ENCODE results near the gene ST3GAL3.

Gene ST3GAL3

DNA sequence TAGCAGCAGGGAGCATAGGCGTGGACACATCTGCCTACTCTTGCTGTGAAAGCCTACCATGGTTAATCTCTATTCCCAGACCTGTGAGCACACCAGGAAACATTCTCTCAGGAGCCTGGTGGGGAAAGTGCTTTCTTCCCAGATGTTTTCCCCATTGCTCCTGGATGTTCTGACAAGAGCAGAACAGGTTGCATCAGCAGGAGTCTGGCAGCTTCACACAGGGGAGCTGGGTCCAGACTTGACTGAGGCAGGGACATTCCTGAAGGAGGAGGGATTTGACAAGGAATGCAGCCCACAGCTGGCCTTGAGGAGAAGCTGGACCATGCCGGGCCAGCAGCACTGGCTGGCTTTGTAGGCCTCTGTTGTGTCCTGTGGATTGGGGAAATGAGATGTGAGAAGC lies 205.3 kb downstream of the ST3GAL3 start:
- DNase-seq: no peak

DNA sequence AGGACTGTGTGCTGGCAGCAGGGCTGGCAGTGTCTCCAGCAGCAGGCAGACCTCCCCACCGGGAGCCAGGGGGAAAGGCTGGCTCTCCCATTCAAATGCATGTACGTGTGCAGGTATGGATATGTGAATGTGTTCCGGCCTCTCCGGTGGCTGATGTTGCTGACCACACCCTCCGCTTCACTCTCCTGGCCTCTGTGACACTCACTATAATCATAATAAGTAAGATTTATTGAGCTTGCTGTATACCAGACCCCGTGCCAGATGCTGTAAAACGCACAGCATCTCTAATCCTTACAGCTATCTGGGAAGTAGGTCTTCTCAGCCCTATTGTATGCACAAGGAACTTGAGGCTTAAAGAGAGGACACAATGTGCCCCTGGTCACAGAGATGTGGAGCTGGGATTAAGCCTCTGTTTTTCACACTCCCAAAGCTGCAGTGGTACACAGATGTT lies 205.7 kb downstream of the ST3GAL3 start:
- no peak for DNase-seq

DNA sequence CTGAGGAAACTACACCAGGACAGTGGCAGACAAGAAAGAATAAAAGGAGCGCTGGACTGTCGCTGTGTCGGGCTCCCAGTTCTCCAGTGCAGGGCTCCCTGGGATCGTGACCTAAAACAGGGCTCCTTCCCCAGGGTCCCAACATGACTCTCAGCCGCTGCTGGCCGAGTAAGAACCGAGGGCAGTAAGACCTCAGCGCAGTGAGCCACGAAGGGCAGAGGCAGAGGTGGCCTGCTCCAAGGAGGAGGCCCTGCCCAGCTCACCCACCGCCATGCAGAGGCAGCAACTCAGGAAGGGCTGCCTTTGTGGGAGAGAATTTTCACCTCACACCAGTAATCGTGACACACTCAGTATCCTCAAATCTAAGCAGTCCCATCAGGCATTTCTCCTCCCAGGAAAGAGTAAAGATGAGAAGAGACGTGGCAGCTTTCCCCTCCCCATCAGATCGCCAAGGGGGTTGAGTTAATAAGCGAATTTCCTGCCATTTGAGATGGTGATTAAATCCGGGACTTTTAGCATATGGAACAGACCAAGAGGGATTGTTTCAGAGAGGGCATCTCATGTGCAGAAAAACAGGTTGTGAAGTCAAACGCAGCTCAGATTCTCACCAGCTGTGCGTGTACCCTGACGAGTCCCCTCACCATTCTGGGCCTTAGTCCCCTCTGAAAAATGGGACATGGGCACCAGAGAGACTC lies 206.5 kb downstream of the ST3GAL3 start:
- no peak for DNase-seq

DNA sequence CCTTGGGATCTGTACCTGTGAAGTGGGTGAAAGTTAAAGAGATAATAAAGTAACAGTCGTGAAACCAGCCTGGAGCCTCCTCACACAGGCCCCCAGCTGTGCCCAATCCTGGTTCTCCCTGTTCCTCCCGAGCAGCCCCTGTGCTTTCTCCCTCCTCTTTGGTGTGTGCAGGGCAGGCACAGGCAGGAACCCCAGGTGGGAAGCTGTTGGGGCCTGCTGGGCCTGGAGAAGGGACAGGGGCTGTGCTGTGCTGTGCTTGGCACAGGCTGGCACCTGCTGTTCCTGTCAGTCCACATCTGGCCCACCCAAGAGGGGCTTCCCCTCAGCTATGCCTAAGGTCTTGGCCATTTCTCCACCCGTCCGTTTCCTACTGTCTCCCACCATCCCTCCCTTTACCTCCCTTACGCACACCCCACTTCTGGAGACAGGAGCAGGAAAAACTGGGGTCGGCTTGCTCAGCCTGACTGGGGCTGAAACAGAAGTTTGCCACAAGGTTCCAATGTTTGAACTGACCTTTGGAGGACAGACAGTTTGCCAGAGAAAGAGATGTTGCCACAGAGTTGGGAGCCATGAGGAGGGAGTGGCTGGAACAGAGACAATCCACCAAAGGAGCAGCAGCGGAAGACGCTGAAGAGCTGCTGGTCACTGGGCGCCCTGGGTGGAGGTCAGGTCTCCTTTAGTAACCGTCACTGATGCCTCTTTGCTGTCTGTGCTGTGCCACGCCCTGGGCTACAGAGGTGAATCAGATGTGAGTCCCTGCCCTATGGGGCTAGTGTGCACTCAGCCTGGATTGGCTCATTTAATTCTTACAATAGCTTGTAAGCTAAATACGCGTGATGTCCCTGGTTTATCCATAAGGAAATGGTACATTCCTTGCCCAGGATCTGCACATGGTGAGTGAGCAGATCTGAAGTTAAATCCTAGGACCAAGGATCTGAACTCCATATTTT lies 207.5 kb downstream of the ST3GAL3 start:
- DNase-seq: no peak

DNA sequence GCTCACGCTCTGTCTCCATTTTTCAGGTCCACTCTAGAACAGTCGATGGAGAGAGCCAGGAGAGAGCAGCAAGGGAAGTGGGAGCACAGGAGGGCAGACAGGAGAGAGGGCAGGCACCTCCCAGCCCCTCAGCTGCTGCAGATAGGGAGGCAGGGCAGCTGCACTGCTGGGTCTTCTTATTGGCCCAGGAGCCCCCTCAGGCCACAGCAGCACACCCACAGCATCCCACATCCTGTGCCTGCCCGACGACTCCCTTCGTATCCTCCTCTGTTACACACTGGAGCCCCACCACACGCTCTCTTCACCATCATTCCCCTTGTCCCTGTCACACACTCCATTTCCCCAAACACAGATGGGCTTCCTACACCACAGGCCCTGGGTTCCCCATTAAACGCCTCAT lies 212.6 kb downstream of the ST3GAL3 start:
- no peak for DNase-seq

GRCh38 chr1:43921022-43921421 lies 213.7 kb downstream of the ST3GAL3 start:
- DNase-seq: no peak

DNA sequence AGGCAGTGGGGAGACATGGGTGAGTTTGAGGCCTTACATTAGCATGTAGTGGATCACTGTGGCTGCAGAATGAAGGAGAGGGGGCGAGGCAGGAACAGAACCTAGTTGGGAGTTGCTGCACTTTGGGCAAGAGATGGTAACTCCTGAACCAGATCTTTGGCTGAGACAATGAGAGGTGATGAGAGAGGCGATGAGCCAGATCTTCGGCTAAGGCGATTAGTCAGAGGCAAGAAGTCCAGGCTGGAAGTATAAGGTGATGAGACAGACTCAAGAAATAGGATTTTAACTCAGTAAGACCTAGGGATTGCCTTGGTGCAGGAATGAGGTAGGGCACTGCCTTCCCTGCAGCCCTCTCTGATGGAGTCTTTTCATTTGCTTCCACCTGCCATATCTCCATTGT lies 217.2 kb downstream of the ST3GAL3 start:
- DNase-seq: no peak

GRCh38 chr1:43925846-43926245 lies 218.5 kb downstream of the ST3GAL3 start:
- no peak for DNase-seq

- no peak for DNase-seq
Observed at GRCh38 chr1:43930168-43930948, 223.0 kb downstream of the ST3GAL3 start.

GRCh38 chr1:43930949-43931275 lies 223.6 kb downstream of the ST3GAL3 start:
- no peak for DNase-seq

DNA sequence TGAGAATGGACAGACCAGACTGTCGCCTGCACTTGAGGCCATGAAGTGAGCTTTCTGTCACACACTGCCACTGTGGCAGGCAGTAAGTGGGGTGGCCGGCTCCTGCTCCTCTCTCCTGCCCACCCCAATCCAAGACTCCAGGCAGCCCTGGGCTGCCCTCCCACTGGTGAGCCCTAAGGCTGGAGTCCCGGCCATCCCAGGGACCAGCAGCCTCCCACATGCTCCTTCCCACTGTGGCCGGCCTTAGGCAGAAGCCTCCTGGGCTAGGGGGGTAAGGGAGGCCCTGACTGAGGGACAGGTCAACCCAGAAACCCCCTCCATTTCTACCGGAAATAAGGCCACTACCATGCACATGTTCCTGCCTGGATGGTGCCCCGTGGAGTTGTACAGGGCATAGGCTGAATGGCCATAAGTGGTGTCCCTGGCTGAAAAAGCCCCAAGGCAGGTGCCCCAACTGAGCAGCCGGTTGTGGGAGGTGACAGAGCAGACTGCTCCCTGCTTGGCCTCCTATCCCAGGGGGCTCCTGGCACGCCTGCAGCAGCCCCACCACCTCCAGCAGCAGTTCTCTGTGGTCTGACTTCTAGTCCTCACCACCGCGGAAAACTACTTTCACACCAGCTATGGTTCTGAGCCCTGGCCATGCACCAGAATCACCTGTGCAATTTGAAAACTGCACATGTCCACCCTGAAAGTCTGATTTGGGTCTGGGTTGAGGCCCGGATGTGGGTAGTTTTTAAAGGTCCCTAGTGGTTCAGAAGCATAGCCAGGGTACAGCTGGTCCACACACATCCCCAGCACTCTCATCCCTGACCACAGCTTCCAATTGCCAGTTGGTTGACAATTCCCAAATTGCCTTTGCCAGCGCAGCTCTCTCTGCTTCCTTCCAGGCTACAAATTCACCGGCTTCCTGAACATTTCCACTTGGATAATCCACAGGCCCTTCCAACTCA lies 224.7 kb downstream of the ST3GAL3 start:
- no peak for DNase-seq

DNA sequence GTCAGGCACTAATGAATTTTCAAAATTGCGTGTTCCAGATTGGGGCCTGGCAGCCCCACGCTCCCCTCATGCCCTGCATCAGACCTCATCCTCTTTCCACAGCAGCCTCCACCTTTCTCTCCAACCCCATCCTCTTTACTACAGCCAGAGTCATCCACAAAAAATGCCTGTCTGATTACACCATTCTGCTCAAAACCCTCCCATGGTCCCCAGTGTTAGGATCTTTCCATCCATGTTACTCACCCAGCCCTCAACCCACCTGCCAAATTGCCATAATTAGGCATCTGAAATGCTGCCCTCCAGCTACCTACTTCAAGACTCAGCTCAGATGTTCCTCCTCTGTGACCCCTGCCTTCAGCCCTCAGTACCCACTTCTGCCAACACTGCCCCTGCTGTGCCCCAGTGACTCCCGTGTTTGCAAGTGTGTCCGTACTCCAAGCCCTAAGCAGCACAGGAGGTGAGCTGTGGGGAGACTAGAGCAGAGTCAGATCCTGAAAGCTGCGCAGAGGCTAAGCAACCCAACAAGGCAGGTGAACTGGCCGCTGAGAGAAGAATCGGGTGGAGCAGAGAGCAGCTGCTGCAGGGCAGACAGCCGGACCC lies 225.6 kb downstream of the ST3GAL3 start:
- DNase-seq: no peak

- DNase-seq: no peak
Observed at GRCh38 chr1:43933386-43934100, 226.2 kb downstream of the ST3GAL3 start, which contains the start of gene ARTN. Gene ARTN (plus strand): TSS chr1:43933801. CDS start chr1:43935657, 1,856 bp downstream.

DNA sequence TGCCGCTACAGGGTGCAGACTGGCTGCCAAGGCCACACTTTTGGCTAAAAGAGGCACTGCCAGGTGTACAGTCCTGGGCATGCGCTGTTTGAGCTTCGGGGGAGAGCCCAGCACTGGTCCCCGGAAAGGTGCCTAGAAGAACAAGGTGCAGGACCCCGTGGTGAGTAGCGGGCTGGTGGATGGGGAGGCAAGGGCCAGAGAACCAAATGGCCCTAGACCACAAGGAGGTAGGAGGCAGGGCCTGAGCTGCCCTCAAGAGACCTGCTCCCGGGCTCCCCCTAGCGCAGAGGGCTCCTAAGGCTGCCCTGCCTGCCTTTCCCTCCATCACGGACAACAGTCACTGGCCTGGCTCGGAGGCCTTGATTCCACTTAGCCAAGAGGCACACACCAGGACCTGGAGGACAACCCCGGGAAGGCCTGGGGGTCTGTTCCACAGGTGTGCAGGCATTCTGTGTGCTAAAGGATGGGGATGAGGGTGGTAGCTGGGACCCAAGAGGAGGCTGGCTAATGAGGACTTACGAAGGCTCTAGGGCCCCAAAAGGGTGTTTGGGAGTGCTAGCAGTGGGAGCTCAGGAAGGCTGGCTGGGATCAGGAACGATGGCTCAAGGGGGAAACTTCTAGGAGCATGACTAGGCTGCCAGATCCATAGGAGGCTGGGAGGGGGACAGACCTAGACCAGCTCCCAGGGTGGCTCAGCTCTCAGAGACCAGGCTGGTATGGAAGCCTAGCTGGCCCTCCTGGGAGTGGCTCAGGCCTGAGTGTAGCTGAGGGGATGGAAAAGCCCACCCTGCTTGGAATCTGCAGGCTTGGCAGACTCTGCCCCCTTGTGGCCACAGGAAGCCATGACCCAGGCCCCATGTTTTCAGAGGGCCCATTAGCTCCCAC lies 227.0 kb downstream of the ST3GAL3 start:
- peak in 32 of 56 donors; percentile 12 to 76 (median 38) for DNase-seq

GRCh38 chr1:43934986-43935324 lies 227.6 kb downstream of the ST3GAL3 start:
- no peak for DNase-seq

DNA sequence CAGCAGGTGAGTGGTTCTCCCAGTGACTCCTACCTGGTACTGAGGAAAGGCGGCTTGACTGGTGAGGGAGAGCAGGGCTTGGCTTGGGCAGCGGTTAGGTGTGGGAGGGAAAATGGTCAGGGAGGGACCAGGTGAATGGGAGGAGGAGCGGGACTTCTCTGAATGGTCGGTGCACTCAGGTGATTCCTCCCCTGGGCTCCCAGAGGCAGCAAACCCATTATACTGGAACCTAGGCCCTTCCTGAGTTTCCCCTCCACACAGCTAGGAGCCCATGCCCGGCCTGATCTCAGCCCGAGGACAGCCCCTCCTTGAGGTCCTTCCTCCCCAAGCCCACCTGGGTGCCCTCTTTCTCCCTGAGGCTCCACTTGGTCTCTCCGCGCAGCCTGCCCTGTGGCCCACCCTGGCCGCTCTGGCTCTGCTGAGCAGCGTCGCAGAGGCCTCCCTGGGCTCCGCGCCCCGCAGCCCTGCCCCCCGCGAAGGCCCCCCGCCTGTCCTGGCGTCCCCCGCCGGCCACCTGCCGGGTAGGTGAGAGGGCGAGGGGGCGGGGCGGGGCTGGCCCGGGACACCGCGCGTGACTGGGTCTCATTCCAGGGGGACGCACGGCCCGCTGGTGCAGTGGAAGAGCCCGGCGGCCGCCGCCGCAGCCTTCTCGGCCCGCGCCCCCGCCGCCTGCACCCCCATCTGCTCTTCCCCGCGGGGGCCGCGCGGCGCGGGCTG lies 228.5 kb downstream of the ST3GAL3 start:
- DNase-seq: no peak

DNA sequence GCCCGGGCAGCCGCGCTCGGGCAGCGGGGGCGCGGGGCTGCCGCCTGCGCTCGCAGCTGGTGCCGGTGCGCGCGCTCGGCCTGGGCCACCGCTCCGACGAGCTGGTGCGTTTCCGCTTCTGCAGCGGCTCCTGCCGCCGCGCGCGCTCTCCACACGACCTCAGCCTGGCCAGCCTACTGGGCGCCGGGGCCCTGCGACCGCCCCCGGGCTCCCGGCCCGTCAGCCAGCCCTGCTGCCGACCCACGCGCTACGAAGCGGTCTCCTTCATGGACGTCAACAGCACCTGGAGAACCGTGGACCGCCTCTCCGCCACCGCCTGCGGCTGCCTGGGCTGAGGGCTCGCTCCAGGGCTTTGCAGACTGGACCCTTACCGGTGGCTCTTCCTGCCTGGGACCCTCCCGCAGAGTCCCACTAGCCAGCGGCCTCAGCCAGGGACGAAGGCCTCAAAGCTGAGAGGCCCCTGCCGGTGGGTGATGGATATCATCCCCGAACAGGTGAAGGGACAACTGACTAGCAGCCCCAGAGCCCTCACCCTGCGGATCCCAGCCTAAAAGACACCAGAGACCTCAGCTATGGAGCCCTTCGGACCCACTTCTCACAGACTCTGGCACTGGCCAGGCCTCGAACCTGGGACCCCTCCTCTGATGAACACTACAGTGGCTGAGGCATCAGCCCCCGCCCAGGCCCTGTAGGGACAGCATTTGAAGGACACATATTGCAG lies 229.3 kb downstream of the ST3GAL3 start:
- DNase-seq: peak in 9 of 56 donors; percentile 17 to 60 (median 34)

All from amygdala (tissue), 56 donors.